ENCODE measurements around the gene NCK2.

The NCK2 gene

DNA sequence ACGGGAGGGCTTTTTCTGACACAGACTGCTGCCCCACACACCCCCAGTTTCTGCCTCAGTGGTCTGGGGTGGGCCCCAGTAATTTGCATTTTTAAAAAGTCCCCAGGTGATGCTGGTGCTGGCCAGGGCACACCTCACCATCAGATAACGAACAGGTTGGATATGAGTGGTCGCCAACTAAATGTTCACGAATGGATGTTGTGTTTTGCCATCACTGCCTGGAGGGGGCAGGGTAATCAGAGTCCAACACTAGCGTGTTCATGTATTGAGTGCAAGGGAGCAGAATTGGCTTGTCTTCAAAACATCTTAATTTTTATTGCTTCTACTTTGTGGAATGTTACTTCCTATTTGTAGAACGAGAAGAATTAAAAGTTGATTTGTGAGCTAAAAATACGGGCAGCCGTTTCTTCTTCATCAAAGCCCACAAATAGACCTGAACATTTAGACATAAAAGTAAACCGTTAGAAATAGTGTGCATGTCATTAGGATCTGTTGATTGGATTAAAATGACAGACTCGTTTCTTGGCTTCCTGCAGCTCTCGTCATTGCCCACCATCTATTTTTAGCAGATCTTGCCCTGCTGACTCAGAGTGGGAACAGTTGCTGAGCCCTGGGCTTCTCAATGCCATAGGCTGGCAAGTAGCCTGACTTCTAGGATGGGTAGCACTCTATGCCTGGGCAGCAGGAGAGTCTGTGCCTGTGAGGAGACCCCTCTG lies 45.2 kb downstream of the NCK2 start:
- DNase-seq (ENCODE audit: low read depth in 2 of 2, low spot score in 1 of 2) = no peak

DNA sequence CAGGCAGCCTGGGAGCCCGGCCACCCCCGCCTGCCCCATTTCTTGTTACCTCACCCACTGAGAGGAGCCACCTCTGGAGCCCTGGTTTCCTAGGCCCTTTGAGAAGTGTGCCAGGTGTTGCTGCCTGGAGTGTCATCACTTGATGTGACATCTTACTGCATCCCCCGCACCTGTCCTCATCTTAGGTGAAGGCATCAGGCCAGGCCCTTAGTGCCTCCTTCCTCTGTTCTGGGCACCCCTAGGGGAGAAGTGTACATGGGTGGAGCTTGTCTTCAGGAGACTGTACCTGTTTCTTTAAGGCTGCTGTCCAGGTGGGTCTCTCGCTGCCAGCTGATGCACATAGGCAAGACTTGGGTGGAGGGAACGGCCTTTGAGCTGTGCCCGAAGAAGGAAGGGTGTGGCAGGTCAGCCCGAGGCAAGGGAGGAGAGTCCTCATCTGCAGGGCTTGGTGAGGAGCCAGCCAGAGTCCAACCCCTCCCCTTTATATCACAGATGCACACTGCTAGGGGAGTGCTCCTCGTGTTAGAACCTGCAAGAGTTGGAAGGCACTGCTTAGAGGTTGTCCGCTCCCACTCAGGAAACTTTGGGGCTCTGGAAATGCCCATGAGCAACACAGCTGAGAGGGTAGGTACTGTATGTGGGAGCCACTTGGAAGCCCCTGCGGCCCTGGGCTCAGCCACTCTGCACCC lies 45.9 kb downstream of the NCK2 start:
- DNase-seq (ENCODE audit: low read depth in 2 of 2, low spot score in 1 of 2) = no peak

DNA sequence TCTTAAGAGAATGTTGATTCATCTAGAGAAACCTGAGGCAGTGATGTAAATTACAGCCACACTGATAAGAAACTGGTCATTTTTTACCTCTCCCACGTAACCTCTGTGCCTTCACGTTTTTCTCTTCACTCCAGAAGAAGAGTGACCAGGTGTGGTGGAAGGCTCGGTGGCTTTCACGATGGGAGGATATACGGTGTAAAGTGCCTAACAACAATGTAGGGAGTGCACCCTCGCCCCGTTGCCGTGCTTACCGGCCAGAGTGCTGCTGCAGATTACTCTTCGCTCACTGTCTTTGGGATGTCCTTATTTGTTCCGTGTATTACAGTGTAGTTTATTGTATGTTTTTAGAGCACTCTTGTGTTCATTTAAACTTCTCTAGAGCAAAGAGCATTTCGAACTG lies 46.5 kb downstream of the NCK2 start:
- no peak for DNase-seq (ENCODE audit: low read depth in 2 of 2, low spot score in 1 of 2)

DNA sequence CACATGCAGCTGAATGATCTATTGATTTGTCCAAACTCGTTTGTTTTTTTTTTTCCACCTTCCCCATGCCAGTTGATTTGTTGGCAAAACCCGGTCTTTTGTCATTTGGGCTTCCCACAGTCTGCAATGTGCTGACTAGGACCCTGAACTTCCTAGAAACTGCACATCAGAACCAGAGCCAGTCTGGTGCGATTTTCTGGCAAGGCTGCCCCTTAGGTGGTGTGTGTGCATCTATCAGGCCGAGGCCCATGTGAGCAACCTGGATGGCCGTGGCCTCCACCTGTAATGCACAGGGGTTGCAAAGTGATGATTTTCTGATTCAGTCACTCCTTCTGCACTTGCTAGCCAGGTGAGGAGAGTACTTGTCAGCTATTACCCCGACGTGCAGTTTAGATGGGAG lies 47.8 kb downstream of the NCK2 start:
- DNase-seq (ENCODE audit: low read depth in 2 of 2, low spot score in 1 of 2) = no peak

DNA sequence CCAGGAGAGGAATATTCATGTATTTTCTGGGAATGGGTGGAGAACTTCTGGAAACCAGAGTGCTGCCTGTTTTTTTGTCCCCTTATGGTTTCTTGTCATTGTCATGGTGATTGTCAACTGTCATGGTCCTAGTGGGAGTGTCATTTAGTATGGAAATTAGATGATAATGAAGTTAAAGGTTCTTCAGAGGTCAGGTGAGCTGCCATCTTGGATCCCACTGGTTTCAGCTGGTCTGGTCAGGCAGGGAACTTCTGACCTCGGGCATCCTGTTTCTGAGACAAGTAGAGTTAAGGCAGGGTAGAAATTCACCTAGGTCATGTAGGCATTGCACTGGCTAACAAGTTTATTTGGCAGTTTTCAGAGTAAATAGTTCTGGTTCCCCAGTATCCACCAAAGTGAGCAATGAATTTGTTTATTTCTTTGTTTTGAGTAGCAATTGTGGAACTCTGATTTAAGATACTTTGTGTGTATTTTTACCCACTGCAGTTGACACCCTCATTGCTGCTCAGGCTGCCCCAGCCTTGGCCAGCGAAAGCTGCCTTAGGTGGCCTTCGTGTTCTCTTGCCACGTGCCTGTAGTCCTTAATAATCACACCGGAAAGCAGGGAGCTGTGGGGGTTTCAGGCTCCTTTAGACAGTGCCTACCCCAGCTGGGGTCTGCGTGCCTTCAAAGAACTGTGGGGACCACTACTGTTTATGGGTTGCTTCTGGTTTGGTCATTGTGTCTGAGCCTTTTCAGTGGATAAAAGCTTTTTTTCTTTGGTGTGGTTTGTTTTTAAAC lies 48.7 kb downstream of the NCK2 start:
- no peak for DNase-seq (ENCODE audit: low read depth in 2 of 2, low spot score in 1 of 2)

DNA sequence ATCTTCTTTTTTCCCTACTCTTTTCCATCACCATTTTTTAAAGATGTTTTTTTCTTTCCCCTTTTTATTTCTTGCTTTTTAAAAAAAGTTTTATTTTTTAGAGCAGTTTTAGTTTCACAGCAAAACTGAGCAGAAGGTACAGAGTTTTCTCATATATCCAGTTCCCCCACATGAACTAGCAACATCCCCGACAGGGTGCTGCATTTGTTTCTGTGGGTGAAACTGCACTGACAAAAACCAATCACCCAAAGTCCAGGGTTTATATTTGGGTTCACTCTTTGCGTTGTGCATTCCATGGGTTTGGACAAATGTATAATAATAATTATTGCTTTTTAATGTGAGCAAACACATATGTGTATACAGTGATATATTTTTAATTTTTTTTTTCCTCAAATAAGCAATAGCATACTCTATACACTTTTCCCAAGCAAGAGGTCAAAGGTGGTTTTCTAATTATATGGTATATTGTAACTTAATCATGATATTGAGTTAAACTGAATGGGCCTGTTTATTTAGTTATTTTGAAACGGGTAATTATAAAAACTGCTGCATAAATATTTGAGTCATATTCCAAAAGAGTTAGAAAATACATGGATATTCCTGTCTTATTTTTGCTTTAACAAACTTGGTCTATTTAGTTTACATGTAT lies 50.3 kb downstream of the NCK2 start:
- no peak for DNase-seq (ENCODE audit: low read depth in 2 of 2, low spot score in 1 of 2)

DNA sequence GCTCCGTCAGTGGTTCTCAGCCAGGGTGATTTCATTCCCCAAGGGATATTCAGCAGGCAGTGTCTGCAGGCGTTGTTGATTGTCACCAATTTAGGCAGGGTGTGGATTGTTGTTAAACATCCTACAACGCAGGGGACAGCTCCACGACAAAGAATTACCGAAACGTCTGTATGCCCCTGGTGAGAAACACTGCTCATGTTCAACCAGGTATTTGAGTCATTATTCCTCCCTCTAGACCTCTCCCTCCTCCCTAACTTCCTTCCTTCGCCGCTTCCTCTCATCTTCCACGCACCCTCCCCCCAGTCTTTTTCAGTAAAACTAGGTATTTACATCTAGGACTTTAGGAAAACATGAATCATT lies 50.8 kb downstream of the NCK2 start:
- no peak for DNase-seq (ENCODE audit: low read depth in 2 of 2, low spot score in 1 of 2)

DNA sequence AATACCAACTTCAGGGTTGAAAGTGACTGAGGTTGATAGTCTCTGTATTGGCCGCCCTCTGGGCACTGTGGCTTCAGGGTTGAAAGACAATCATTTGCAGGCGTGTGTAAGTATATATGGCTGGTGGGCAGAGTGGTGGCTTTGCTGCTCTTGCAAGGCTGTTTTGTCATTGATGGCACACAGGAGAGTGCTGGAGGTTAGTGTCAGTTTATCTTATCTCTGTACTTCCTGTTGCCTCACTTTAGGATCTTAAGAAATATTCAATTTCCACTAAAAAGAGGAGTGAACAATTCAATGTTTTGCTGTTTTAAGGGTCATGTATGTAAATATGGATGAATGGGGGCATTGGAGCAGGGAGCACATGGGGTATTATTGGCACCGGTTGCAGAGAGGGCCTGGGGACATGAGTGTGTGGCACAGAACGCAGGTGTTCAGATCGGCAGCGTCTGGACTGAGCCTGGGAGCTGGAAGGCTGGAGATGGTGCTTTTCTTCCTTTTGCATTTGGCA lies 51.5 kb downstream of the NCK2 start:
- no peak for DNase-seq (ENCODE audit: low read depth in 2 of 2, low spot score in 1 of 2)

DNA sequence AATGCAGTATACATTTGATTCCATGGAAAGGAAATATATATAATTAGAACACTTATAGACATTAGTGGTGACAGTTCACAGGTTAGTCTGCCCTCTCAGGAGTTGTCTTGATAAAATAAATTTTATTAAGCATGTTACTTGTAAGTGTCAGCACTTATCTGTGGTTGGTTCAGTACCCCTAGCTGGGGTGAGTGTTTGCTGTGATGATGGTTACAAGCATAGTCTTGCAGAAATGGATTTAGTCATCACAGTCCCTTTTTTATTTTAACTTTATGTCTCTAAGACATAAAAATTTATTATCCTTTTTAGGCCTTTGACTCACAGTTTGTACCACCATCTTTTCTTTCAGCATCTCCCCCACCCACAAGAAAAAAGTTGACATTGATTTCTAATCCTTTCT lies 52.1 kb downstream of the NCK2 start:
- no peak for DNase-seq (ENCODE audit: low read depth in 2 of 2, low spot score in 1 of 2)

DNA sequence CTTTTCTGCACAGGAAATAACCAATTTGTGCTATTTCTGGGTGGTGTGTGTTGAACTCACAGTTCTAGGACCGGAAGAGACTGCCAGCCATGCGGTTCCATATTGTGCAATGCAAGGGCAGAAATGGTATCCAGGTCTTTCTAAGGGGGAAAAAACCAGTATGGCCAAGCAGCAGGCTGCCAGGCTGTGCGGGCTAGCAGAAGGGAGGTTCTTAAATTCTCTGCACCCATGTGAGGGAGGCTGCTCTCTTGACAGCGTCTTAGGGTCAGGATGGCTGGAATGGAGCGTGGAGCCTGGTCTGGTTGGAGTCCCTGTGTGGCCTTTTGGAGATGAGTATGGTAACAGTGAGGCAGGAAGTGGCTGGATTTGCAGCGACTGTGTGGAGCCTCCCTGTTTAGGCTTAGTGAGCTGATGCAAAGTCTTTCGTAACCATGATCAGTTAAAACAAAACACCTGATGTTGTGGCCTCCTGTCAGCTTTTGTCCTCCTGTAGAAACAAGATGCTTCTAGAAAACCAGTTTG lies 52.6 kb downstream of the NCK2 start:
- DNase-seq (ENCODE audit: low read depth in 2 of 2, low spot score in 1 of 2) = no peak

DNA sequence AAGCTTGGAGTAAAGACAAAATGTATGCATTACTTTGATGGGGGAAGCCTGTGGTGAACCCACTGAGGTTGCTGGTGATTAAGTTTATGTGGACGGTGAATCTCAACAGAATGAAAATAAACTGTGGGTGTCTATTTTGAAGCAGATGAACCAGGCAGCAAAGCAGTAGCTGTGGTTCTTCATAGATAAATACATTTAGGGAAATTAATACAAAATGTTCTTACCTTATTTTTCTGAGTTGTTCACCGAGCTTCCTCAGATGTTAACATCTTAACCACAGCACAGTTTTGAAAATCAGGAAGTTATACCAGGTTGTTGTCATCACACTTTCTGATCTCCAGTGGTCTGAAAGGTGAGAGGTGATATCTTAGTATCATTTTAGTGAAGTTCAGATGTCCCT lies 53.9 kb downstream of the NCK2 start:
- DNase-seq (ENCODE audit: low read depth in 2 of 2, low spot score in 1 of 2) = no peak

DNA sequence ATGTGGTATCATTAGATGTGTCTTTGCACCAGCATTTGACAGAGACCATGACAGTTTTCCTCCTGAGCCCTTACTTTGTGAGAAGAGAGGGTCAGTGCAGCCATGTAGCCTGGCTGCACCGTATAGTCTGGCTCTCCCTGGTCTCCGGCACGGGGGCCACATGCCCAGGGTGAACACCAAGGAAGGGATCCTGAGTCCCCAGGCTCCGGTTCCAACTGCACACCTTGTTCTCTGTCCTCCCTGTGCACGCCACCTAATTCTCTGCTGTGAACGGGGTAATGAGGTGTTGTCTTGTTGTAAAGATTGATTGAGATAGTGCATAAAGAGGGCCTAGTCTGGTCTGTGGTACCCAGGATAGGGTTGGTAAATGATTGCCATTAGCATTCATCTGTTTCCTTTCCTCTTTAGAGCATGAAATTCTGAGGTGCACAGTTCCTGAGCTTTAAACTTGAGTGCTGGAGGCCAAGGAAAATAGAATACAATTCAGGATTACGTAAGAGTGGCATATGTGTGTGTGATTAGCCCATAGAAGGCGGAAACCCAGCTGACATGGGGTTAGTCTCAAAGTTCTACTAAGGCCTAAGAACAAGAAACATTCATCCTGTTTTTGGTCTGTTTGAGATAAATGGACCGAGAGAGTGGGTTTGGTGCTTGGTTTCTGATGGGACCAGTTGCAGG lies 55.5 kb downstream of the NCK2 start:
- no peak for DNase-seq (ENCODE audit: low read depth in 2 of 2, low spot score in 1 of 2)

DNA sequence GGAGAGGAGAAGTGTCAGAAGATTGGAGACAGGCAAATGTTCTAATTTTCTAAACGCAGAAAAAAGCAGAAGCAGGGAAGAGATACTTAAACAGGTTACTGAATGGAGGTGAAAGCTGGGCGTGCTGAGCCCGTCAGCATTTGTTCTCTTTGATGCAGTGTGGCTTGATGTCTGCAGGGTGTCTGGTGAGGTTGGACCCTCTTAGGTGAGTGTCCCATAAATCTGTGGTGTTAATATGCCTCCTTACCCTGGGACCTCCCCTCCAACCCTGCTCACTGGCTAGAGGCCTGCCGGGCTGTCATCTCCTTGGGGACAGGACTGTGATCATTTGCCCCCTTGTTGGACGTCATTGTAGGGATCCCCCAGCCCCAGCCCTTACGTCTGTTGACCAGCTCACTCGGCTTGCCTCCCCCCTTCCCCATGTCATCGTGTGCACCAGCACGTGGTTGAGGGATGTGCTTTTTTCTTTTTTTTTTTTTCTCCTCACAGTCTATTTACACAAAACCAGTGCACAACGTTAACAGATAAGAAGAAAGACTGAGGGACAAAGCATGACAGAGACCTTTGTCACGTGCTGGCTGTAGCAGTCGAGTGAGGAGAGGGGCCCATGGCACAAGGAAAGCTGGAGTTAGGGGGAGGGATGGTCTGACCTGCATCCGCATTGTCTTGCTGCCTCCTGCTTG lies 56.4 kb downstream of the NCK2 start:
- DNase-seq (ENCODE audit: low read depth in 2 of 2, low spot score in 1 of 2) = no peak

DNA sequence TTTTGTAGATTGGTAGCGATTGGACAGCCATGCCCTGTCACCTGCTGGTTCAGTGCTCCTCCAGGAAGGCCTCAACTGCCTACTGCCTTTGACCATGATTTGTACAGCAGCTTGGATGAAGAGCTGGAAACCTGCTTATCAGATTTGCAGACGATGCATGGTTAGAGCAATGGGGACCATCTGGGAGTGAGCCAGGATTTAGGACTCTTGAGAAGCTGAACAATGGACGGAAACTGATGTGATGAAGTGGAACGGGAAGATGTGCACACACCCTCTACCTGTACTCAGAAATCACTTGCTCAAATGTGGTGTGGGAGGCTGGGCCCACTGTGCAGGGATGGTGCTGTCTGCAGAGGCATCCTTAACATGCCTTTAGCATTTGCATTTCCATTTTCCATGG lies 57.2 kb downstream of the NCK2 start:
- no peak for DNase-seq (ENCODE audit: low read depth in 2 of 2, low spot score in 1 of 2)

DNA sequence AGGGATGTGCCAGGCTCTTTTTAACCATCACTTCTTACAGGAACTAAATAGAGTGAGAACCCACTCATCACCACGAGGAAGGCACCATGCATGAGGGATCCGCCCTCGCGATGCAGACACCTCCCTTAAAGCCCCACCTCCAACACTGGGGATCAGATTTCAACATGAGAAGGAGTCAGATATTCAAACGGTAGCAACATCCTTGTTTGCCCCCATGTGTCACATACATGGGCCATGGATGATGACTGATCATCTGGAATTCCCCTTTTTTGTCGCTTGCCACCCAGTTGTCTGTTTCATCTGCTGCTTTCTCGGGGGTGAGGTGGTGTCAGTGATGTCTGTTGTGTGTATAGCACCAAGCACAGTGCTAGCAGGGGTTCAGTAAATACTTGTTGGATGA lies 57.9 kb downstream of the NCK2 start:
- peak in 1 of 2 donors; percentile 42 for DNase-seq (ENCODE audit: low read depth in 2 of 2, low spot score in 1 of 2)

DNA sequence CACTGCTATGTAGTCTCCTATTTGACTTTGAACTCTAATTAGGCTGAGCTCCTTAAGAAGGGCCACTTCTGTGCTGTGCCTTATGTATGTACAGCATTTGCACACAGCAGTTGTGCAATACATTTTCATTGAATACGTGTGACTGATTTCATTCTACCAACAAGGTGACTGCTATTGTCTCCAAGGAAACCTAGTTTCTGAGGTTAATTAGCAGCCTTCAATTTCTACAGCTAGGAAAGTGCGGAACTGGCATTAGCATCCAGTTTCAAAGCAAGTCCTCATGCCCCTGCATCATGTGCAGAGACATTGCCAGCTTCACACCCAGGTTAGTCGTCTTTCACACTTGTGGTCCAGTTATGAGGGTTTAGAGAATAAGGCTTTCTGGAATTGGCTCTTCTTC lies 58.6 kb downstream of the NCK2 start:
- no peak for DNase-seq (ENCODE audit: low read depth in 2 of 2, low spot score in 1 of 2)

DNA sequence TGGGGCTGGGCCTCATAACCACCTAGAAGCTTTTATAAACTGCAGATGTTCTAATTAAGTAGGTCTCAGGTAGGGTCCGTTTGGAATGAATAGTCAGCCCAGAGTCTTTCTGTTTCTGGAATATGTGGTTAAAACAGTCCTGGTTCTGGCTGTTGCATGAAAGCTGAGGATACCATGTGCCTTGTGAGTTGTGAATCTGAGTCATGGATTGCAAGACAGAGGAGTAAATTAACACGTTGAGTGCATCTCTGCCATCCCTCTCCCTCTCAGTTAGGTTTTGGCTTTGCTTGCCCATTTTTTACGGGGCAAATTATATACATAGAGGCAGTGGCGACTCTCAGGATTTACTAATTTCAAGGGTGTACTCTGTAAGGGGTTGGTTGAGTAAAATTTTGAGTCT lies 59.1 kb downstream of the NCK2 start:
- no peak for DNase-seq (ENCODE audit: low read depth in 2 of 2, low spot score in 1 of 2)

DNA sequence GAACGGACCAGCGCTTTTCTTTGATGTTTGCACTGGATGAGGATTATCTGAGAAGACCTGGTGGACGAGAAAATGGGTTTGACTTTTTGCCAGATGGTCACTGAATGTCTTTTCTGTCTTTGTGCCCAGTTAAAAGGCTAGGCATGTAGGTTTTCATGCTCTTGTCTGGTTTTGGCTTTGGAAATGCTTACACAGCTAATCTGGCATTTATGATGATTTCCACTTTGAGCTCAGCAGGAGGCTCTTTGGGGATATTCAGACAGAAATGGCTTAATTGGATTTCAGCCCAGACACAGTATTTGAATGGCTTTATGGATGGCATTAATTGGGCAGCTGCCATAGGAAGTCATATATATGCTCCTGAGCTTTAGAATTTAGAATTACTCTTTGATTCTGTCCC lies 59.6 kb downstream of the NCK2 start:
- no peak for DNase-seq (ENCODE audit: low read depth in 2 of 2, low spot score in 1 of 2)

DNA sequence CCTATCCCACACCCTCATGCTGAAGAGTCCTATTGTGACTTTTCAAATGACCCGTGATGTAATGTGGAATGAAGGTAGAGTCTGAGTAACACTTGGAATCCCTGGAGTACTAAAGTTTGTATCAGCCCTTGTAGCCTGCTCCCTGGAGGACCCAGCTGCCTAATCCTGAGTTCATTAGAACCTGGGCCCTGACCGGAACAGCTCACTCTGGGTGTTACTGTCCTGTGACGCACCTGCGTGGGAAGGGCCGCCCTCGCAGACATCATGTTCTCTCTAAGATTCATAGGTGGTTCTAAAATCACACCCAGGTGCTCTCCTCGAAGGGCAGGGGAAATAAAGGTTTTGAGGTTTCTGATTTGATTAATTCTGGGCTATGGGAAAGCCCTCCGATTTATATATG lies 62.3 kb downstream of the NCK2 start:
- no peak for DNase-seq (ENCODE audit: low read depth in 2 of 2, low spot score in 1 of 2)

DNA sequence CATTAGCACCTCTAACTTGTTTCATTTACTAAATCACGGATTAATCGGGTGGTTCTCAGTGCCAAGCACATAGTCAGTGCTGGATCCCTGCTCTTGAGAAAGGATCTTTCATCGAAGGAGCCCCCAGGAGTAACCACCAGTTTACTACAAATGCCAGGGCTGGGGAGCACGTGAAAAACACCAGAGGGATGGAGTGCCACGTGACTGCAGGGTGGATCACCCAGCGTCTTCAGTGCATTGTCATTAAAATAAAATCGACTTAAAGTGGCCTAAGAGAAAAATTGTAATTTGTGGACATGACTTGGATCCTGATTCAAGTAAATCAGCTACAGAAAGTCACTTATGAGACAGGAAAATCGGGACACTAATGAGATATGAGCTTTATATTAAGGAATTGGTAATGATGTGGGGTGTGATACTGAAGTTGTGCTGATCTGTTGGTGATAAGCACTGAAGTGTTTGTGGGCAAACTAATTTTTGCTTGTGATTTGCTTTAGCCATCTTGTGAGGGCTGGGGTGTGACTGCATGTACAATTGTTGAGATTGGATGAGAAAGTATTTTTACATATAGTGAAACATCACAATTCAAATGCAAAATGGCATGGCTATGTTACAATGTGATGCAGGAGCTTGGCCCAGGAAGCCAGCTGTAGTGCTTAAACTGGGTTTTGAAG lies 63.8 kb downstream of the NCK2 start:
- no peak for DNase-seq (ENCODE audit: low read depth in 2 of 2, low spot score in 1 of 2)
